HG02981 (cell line): ENCODE measurements around the gene RNF224.
"Not testable (repeated sequence)": the region's sequence is repeated elsewhere in the genome, so short reads cannot be mapped to it uniquely, and the experiment has no call there.

Experiments
- ATAC-seq: cut with Tn5 transposase; IDR thresholded peaks from one replicate; pipeline ENCODE4 v1.9.1; 2021; ENCODE audit warnings: mild to moderate bottlenecking, moderate library complexity; ENCODE audit not compliant: unreplicated experiment

RNF224 gene

GRCh38 chr9:137251490-137252268 is 24.4 kb downstream of the RNF224 start:
- no peak for ATAC-seq

- no peak for ATAC-seq
Observed at GRCh38 chr9:137252555-137253506, 25.5 kb downstream of the RNF224 start.

- no peak for ATAC-seq
Observed at GRCh38 chr9:137253717-137254623, 26.7 kb downstream of the RNF224 start.

- ATAC-seq, result peak; percentile 82
Observed at GRCh38 chr9:137254624-137255447, 27.5 kb downstream of the RNF224 start, which contains the start of gene NELFB. Gene NELFB (plus strand): TSS chr9:137255327.

GRCh38 chr9:137255448-137256114 is 28.3 kb downstream of the RNF224 start:
- ATAC-seq, result peak; percentile 20

- ATAC-seq, result no peak
Observed at GRCh38 chr9:137256362-137256761, 29.1 kb downstream of the RNF224 start.

GRCh38 chr9:137256856-137257255 is 29.6 kb downstream of the RNF224 start:
- no peak for ATAC-seq

GRCh38 chr9:137262173-137262908 is 35.0 kb downstream of the RNF224 start:
- ATAC-seq, result not testable (repeated sequence)

GRCh38 chr9:137262909-137263285 is 35.6 kb downstream of the RNF224 start:
- ATAC-seq, result no peak

- ATAC-seq, result no peak
Observed at GRCh38 chr9:137263506-137263905, 36.2 kb downstream of the RNF224 start.

GRCh38 chr9:137264067-137264466 is 36.8 kb downstream of the RNF224 start:
- no peak for ATAC-seq

- no peak for ATAC-seq
Observed at GRCh38 chr9:137265496-137266161, 38.3 kb downstream of the RNF224 start.

- ATAC-seq, result no peak
Observed at GRCh38 chr9:137266162-137266527, 38.8 kb downstream of the RNF224 start.

- no peak for ATAC-seq
Observed at GRCh38 chr9:137266585-137267453, 39.5 kb downstream of the RNF224 start.

- ATAC-seq, result peak; percentile 43
Observed at GRCh38 chr9:137267933-137268355, 40.6 kb downstream of the RNF224 start.

GRCh38 chr9:137268538-137269201 is 41.4 kb downstream of the RNF224 start:
- ATAC-seq, result no peak
